HG03139 (cell line): ENCODE measurements around the gene TRPC4AP.
A peak's percentile ranks its signal among the peaks of the same experiment; 100 is the strongest.
"Not testable (repeated sequence)": the region's sequence is repeated elsewhere in the genome, so short reads cannot be mapped to it uniquely, and the experiment has no call there.

Source experiments
- ATAC-seq: cut with Tn5 transposase; IDR thresholded peaks from one replicate; pipeline ENCODE4 v1.9.1; 2021; ENCODE audit not compliant: unreplicated experiment

The TRPC4AP gene

GRCh38 chr20:35106827-35107380 is 14.3 kb upstream of the TRPC4AP start:
- ATAC-seq = no peak

GRCh38 chr20:35104685-35105295 is 12.2 kb upstream of the TRPC4AP start:
- ATAC-seq = no peak

- ATAC-seq = no peak
These were observed 9.0 kb upstream of the TRPC4AP start for GRCh38 chr20:35101620-35102019.

- ATAC-seq = no peak
These were observed 769 bp upstream of the TRPC4AP start for GRCh38 chr20:35093267-35093884.

- peak; percentile 12 for ATAC-seq
These were observed 637 bp downstream of the TRPC4AP start for GRCh38 chr20:35091816-35092523.

- no peak for ATAC-seq
These were observed 4.1 kb downstream of the TRPC4AP start for GRCh38 chr20:35088231-35089145.

- no peak for ATAC-seq
These were observed 4.8 kb downstream of the TRPC4AP start for GRCh38 chr20:35087791-35088190.

- no peak for ATAC-seq
These were observed 5.3 kb downstream of the TRPC4AP start for GRCh38 chr20:35087355-35087754.

- no peak for ATAC-seq
These were observed 7.0 kb downstream of the TRPC4AP start for GRCh38 chr20:35085477-35086225.

- ATAC-seq = no peak
These were observed 7.6 kb downstream of the TRPC4AP start for GRCh38 chr20:35084998-35085397.

GRCh38 chr20:35080348-35080642 is 12.3 kb downstream of the TRPC4AP start:
- ATAC-seq = not testable (repeated sequence)

GRCh38 chr20:35079472-35080347 is 12.9 kb downstream of the TRPC4AP start:
- no peak for ATAC-seq

GRCh38 chr20:35077872-35078271 is 14.7 kb downstream of the TRPC4AP start:
- no peak for ATAC-seq

GRCh38 chr20:35077341-35077740 is 15.3 kb downstream of the TRPC4AP start:
- ATAC-seq = no peak

- ATAC-seq = not testable (repeated sequence)
These were observed 21.0 kb downstream of the TRPC4AP start for GRCh38 chr20:35071436-35072153.

GRCh38 chr20:35066194-35066593 is 26.4 kb downstream of the TRPC4AP start:
- no peak for ATAC-seq

GRCh38 chr20:35065181-35065580 is 27.4 kb downstream of the TRPC4AP start:
- ATAC-seq = no peak

- no peak for ATAC-seq
These were observed 29.4 kb downstream of the TRPC4AP start for GRCh38 chr20:35063168-35063567.

GRCh38 chr20:35062478-35062877 is 30.1 kb downstream of the TRPC4AP start:
- no peak for ATAC-seq
